Gastrocnemius medialis (tissue), 4 donors: ENCODE measurements around the gene ARMS2.

ENCODE experiments used
- POLR2A ChIP-seq, 2 donors: fragments of 450-650 bp; IDR thresholded peaks; one replicate each; pipeline ENCODE4 v1.6.1; 2017; ENCODE audit warnings: antibody characterized with exemption in 2 of 2, mild to moderate bottlenecking in 2 of 2, moderate library complexity in 2 of 2
- TF ChIP-seq, protein P1 (sequence below), 5 experiments: fragments of 450-650 bp in 3 of 5; fragments of 200-600 bp in 2 of 5; sonication (generic) in 2 of 5; IDR thresholded peaks in 4 of 5; conservative IDR thresholded peaks in 1 of 5; 1 replicate in 4 of 5; 2 replicates in 1 of 5; pipeline ENCODE4 v1.5.1; 2016 to 2019; ENCODE audit warnings: antibody characterized with exemption in 5 of 5, mild to moderate bottlenecking in 3 of 5, moderate library complexity in 3 of 5

DNA sequence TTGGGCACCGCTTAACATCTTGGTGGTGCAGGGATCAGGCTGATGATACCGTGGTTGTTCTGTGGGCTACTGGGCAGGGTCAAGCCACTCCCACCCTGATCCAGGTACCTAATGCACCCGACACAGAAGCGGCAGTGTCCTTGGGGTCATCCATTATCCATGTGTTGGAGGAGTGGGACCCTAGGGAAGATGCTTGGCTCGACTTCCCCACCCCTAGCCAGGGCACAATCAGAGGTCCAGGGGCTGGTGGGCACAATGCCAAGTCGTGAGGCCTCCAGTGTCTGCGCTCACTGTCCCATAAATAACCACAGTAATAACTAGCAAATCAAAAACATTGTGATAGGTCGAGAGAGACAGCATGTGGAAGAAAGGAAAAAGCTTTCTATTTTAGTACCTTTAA is 44.6 kb downstream of the ARMS2 start:
- TF ChIP-seq, protein P1, sequence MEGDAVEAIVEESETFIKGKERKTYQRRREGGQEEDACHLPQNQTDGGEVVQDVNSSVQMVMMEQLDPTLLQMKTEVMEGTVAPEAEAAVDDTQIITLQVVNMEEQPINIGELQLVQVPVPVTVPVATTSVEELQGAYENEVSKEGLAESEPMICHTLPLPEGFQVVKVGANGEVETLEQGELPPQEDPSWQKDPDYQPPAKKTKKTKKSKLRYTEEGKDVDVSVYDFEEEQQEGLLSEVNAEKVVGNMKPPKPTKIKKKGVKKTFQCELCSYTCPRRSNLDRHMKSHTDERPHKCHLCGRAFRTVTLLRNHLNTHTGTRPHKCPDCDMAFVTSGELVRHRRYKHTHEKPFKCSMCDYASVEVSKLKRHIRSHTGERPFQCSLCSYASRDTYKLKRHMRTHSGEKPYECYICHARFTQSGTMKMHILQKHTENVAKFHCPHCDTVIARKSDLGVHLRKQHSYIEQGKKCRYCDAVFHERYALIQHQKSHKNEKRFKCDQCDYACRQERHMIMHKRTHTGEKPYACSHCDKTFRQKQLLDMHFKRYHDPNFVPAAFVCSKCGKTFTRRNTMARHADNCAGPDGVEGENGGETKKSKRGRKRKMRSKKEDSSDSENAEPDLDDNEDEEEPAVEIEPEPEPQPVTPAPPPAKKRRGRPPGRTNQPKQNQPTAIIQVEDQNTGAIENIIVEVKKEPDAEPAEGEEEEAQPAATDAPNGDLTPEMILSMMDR (IDR thresholded peaks at IDR 0.05 in 4 of 5, conservative IDR thresholded peaks at IDR 0.05 in 1 of 5), result no peak
- TF ChIP-seq POLR2A (IDR thresholded peaks at IDR 0.05), result no peak
